ENCODE results near the gene ANKDD1B.

ANKDD1B gene

GRCh38 chr5:75656311-75657003, 45.2 kb downstream of the ANKDD1B start:
- DNase-seq (ENCODE audit: extremely low spot score, insufficient read length, low read depth) = no peak
- no peak for FAIRE-seq

GRCh38 chr5:75659791-75660450, 48.7 kb downstream of the ANKDD1B start:
- no peak for DNase-seq (ENCODE audit: extremely low spot score, insufficient read length, low read depth)
- peak; percentile 85 for FAIRE-seq

DNA sequence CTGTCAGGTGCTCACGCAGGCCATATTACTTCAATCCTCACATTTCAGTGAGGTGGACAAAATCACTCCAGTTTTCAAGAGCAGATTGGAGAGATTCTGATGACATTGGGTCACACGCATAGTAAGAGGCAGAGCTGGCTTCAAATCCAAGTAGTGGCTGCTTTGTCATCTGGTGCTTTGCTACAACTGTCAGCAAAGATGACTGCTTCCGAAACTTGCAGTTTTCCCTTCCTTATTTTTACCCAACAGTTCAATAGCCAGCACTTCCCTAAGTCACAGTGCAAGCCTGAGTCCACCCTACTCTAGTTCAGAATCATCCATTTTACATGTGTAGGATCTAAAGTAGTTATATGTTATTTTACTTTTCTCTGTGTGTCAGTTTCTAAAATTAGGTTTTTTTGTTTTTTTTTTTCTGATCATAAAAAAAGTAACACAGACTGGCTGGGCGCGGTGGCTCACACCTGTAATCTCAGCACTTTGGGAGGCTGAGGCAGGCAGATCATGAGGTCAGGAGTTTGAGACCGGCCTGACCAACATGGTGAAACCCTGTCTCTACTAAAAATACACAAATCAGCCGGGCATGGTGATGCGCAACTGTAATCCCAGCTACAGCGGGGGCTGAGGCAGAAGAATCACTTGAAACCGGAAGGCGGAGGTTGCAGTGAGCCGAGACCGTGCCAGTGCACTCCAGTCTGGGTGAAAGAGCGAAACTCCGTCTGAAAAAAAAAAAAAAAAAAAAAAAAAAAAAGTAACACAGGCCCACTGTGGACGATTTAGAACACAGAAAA, 49.6 kb downstream of the ANKDD1B start:
- FAIRE-seq (peak; percentile 81), DNase-seq (ENCODE audit: extremely low spot score, insufficient read length, low read depth) (no peak)

- FAIRE-seq = no peak
Measured at GRCh38 chr5:75662061-75662460, 50.8 kb downstream of the ANKDD1B start.

DNA sequence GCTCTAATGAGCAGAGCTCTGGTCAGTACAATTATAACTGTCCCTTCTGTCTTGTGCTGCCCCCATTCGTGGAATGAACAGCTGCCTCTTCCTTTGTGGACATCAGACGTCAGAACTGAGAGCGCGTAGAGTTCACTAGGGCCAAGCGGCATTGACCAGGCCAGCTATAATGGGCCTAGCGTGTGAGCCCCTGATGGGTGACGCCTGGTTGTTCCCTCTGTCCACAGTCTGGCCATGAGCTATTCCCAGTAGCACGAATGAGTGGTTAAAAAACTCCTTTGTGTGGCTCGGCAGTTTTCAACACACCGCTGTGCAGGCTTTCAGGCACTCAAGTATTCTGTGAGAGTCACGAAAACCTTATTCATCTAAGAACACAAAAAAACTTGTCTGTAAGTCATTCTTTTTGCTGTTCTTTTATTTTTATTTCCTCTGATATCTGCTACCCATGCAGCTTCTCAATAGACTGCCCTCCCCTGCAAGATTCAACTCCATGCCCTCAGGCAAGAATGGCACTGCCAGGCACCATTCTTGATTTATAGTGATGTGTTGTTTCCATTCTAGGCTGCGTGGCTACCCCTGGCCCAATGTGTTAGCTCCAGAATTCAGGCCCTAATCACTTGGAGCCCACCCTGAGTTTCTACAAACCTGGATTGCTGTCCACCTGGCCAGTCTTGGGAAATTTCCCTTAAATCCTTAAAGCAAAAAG, 52.5 kb downstream of the ANKDD1B start:
- no peak for DNase-seq (ENCODE audit: extremely low spot score, insufficient read length, low read depth)
- no peak for FAIRE-seq

More at GRCh38 chr5:75662061-75662460, 50.8 kb downstream of the ANKDD1B start:
- no peak for DNase-seq (ENCODE audit: extremely low spot score, insufficient read length, low read depth)

GRCh38 chr5:75664979-75665378, 53.7 kb downstream of the ANKDD1B start:
- FAIRE-seq = no peak
- DNase-seq (ENCODE audit: extremely low spot score, insufficient read length, low read depth) = no peak

DNA sequence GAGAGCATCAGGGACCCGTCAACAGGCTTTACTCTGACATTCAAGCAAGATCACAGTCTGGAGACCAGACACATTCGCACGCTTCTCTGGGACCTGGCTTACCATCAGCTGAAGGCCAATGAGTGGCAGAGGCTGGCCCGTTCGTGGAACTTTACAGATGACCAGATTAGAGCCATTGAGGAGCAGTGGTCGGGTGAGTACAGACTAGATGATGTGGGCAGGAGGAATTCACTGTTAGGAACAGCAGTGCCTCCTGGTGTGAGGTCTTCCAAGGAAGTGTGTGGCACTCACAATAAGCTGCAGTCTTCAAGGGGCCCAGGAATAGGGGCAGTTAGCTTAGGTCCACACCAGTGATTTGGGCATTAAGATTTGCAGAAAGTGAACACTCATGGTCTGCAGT, 55.5 kb downstream of the ANKDD1B start:
- DNase-seq (ENCODE audit: extremely low spot score, insufficient read length, low read depth) (no peak), FAIRE-seq (no peak)

GRCh38 chr5:75667586-75667985, 56.3 kb downstream of the ANKDD1B start:
- DNase-seq (ENCODE audit: extremely low spot score, insufficient read length, low read depth) (no peak), FAIRE-seq (peak; percentile 18)

DNA sequence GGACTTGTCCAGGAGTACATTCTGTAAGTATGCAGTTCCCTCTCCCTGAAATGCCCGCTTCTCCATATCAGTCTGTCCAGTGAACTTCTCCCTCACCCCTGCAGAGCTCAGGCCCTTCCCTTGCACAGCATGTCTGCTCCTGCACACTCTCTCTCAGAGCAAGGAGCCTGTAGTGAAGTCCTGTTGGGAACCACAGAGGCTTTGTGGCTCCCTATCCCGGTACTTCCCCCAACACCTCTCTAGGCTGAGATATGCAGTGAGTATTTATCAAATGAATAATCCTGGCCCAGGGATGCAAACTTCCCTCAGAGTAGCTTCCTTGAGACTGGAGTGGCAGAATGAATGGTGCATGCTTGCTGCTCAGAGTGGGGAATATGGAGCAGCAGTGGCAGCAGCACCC, 57.2 kb downstream of the ANKDD1B start:
- FAIRE-seq = no peak
- no peak for DNase-seq (ENCODE audit: extremely low spot score, insufficient read length, low read depth)

GRCh38 chr5:75668977-75669689, 57.9 kb downstream of the ANKDD1B start:
- DNase-seq (ENCODE audit: extremely low spot score, insufficient read length, low read depth) (peak; percentile 36), FAIRE-seq (peak; percentile 97)

DNA sequence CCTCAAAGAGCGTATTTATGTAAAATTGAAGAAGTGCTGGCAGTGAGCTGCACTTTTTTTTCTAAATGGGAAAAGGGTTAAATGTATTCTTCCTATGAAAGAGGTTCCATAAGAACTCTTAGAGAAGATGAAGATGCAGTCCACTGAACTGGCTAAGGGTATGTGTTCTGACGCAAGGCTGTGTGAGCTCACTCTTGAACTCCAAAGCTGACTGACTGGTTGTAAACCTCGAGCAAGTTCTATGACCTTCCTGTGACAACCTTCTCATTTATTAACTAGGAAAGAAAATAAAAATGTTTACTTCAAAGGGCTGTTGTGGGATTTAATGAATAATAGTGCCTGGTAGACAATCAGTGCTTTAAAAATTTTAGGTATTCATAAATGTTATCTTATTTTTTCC, 59.3 kb downstream of the ANKDD1B start:
- DNase-seq (ENCODE audit: extremely low spot score, insufficient read length, low read depth) (no peak), FAIRE-seq (no peak)

GRCh38 chr5:75671506-75671905, 60.3 kb downstream of the ANKDD1B start:
- FAIRE-seq = no peak
- DNase-seq (ENCODE audit: extremely low spot score, insufficient read length, low read depth) = no peak

- FAIRE-seq = no peak
- no peak for DNase-seq (ENCODE audit: extremely low spot score, insufficient read length, low read depth)
Measured at GRCh38 chr5:75672616-75673015, 61.4 kb downstream of the ANKDD1B start.

- DNase-seq (ENCODE audit: extremely low spot score, insufficient read length, low read depth) (no peak), FAIRE-seq (no peak)
Measured at GRCh38 chr5:75675783-75676182, 64.5 kb downstream of the ANKDD1B start.

DNA sequence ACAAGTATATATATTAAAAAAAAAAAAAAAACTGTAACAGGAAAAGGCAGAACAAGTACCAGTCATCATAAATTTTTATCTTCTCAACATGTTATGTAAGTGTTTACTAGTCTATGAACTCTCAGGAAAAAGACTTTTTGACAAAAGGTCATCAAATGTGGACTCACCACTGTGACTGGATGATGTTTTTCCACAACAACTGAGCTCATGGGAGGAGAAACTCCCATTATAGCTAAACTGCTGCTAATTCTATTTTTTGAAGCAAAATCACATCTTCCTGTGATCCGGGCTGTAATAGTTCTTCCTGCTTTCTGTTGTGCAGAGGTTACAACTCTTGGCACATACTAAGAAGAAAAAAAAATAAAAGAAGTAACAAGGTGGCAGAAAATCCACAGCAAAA, 66.4 kb downstream of the ANKDD1B start:
- no peak for DNase-seq (ENCODE audit: extremely low spot score, insufficient read length, low read depth)
- no peak for FAIRE-seq

- no peak for FAIRE-seq
- DNase-seq (ENCODE audit: extremely low spot score, insufficient read length, low read depth) = no peak
Measured at GRCh38 chr5:75678155-75678554, 66.9 kb downstream of the ANKDD1B start.

- DNase-seq (ENCODE audit: extremely low spot score, insufficient read length, low read depth) (no peak), FAIRE-seq (peak; percentile 75)
Measured at GRCh38 chr5:75681125-75681830, 70.0 kb downstream of the ANKDD1B start.

DNA sequence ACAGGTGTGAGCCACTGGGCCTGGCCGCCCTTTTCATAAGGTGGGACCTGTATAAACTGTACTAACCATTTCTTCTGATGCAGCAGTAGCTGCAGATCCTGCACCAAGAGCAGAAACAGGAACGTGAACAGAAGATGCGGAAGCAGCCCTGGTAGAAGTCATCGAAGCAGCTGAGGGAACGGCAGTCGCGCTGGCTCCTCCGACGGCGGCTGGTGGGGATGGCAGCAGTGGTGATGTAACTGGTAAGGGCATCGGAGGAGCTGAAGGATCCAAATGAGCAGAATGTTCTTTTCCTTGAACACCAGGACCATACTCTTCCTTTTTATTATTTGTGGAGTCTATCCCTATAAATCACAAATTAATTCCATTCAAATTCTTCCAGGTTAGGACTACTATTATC, 73.9 kb downstream of the ANKDD1B start:
- no peak for FAIRE-seq

GRCh38 chr5:75686480-75686879, 75.2 kb downstream of the ANKDD1B start:
- no peak for FAIRE-seq
- DNase-seq (ENCODE audit: extremely low spot score, insufficient read length, low read depth) = no peak

More for the DNA sequence above, 73.9 kb downstream of the ANKDD1B start:
- no peak for DNase-seq (ENCODE audit: extremely low spot score, insufficient read length, low read depth)
